K562 treated with DMSO at 1 percent for 4 hours (cell line): Measurements from ENCODE around the gene VSIG2. TPM values are rescaled to one million over a fixed set of nuclear protein-coding genes. Genes with fewer than 3 reads are reported as not detected.

Source experiments
- total RNA-seq: library from RNA; unstranded; fragments of 300-600 nt; gene quantifications from 2 replicates; pipeline ENCODE4 v1.2.3, GENCODE V29; 2022; ENCODE audit not compliant: insufficient read depth

VSIG2 gene, protein sequence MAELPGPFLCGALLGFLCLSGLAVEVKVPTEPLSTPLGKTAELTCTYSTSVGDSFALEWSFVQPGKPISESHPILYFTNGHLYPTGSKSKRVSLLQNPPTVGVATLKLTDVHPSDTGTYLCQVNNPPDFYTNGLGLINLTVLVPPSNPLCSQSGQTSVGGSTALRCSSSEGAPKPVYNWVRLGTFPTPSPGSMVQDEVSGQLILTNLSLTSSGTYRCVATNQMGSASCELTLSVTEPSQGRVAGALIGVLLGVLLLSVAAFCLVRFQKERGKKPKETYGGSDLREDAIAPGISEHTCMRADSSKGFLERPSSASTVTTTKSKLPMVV
- not detected in 2 replicates for total RNA-seq

DNA sequence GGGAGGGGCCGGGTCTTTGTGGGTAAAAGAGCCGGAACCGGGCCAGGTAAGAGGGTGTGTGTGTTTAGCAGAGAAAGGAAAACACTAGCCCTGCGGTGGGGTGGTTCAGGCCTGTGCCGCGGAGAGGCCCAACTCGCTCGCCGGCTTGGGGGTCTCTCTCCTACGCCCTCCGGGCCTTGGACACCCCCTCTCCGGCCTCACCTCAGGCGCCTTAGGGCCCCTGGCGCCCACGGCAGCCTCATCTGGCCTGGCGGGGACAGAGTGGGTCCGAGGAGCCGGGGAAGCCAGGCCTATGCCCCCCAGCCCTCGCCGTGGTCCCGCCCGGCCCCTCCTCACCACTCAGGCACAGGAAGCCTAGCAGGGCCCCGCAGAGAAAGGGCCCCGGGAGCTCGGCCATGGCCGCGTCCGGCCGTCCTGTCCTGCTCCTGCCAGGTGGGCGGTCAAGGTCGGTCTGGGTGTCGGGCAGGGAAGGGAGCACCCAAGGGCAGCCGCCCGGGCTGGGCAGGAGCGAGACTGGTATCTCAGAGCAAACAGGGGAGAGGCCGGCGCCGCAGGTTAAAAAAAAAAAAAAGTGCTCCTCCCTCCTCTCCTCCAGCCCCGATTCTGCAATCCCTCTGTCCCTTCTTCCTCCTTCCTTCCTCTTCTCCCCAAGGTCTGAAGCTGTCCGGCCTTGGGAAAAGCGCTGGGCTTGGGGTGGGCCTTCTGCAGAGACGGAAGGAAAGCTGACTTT lies at the start of gene VSIG2:
Gene VSIG2, minus strand, starts transcription at position 515 of the 730 bp plus-strand sequence. Its CDS starts 118 bp downstream, at position 397.

DNA sequence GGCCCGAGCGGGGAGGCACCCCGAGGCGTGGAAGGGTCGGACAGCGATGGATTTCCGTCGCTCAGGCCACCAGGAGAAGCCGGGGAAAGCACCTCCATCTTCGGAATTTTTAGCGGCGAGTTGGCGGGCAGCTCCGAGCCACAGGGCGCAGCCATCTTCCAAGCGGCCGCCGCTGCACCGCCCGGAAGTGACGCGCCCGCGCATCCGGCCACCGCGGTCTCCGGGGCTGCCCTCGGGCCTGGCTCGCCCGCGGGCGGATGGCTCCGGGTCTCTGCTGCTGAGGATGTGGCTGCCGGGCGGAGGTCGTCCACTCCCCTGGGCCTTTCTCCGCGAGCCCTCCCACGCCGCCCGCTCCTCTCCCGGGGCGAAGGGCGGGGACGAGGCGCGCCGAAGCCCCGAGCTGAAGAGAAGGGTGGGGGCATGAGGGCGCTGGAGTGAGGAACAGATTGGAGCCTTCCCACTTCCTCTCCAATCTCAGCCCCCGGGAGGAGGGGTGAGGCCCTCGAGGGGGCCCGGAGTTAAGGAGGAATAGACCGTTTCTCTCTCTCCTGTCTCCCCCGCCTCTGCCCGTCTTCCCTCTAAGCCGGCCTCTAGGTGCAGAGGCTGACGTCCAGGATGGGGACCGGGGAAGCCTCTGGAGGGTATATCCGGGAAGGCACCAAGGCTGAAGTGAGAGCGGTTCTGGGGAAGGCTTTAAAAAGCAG lies 48.3 kb upstream of the VSIG2 start, which contains the start of gene MSANTD2:
Gene MSANTD2, minus strand, starts transcription at position 181 of the 704 bp plus-strand sequence. Its CDS starts 26 bp downstream, at position 155.

DNA sequence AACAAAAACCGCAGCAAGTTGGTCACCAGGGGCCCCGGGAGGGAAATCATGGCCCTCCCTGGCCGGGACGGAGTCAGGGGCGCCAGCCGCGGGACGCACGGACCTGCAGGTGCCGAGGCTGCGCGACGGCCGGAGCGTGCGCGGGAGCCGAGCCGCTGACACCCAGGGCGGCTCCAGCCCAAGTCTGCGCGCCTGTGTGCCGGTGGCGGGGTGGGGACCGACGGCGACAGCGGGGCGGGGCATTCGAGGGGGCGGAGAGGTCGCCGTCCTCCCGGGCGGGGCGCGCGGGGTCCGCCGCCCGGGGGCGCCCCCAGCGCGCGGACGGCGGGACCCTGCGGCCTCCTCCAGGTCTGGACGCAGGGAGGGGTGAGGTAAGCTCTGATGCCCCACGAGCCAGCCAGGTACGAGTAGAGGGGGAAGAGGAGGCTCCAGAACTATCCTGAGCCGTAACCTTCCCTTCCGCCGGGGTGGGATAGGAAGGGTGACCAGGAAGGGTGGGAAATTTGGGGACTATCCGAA lies 10.1 kb upstream of the VSIG2 start, which contains the start of gene ESAM:
Gene ESAM, minus strand, starts transcription at position 186 of the 519 bp plus-strand sequence. Its CDS starts 136 bp downstream, at position 50.

DNA sequence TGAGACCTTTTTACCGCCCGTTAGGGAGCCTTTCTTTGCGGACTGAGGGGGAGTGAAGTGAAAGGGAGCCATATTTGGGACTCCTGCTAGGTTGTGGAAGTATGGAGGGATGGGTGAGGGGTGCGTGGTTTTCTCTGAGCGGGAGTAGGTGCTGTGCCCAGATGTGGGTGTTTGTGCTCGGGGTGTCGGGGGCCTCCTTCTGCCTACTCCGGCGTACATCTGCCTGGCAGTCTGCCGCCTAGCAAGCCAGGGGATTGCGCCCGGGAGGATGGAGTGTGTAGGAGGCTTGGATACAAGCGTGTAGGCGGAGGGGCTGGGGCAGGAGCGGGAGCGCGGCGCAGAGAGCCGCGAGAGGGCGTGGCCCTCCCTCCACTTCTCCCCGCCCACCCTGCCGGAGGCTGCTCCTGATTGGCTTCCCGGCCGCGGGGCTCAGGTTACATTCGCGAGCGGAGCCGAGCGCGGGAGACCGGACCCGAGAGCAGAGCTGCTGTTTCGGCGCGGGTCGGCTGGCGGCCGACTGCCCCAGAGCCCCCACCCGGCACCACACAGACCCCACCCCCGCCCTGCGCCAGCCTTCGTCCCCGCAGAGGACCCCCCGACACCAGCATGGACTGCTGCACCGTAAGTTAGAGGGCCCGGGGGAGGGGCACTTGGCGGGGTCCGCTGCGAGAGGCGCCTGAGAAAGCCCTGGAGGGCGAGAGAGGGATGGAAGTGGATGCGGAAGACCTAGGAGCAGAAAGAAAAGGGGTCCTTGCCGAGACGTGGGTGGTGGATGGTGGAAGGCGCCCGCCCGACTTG lies 12.4 kb downstream of the VSIG2 start, which contains the start of gene NRGN:
Gene NRGN, plus strand, starts transcription at position 464 of the 798 bp plus-strand sequence. Its CDS starts 143 bp downstream, at position 607.

Other genes starting within 250 kb of the VSIG2 start
- gene OR8B12, start 208.6 kb downstream of the VSIG2 start, total RNA-seq = not detected in 2 replicates
- 0.20 and 0.85 TPM in 2 replicates for gene OR8A1, start 182.3 kb downstream of the VSIG2 start, total RNA-seq
- gene PANX3, start 140.8 kb downstream of the VSIG2 start, total RNA-seq = 1.1 and 1.2 TPM in 2 replicates
- gene TBRG1, start 129.4 kb downstream of the VSIG2 start, total RNA-seq = 27.6 and 32.3 TPM in 2 replicates
- 1.1 and 2.1 TPM in 2 replicates for gene SIAE, start 78.5 kb downstream of the VSIG2 start, total RNA-seq
- 7.8 and 10.6 TPM in 2 replicates for gene SPA17, start 78.4 kb downstream of the VSIG2 start, total RNA-seq
- gene NRGN, start 12.3 kb downstream of the VSIG2 start, total RNA-seq = 5.4 and 8.4 TPM in 2 replicates
- gene ESAM, start 10.0 kb upstream of the VSIG2 start, total RNA-seq = 1.4 and 1.9 TPM in 2 replicates
- gene MSANTD2, start 48.2 kb upstream of the VSIG2 start, total RNA-seq = 2.8 and 4.4 TPM in 2 replicates
- 0.88 TPM in 1 of 2 replicates, not detected in the other for gene ROBO3, start 113.2 kb upstream of the VSIG2 start, total RNA-seq
- gene ROBO4, start 145.6 kb upstream of the VSIG2 start, total RNA-seq = not detected in 2 replicates
- gene HEPN1, start 167.0 kb upstream of the VSIG2 start, total RNA-seq = not detected in 2 replicates
- not detected in 2 replicates for gene HEPACAM, start 183.8 kb upstream of the VSIG2 start, total RNA-seq
- gene CCDC15, start 201.9 kb upstream of the VSIG2 start, total RNA-seq = 1.3 and 2.2 TPM in 2 replicates